Activated B cell treated with CpG ODN at 0.5 μM for 24 hours (primary cell): ENCODE measurements around the gene MAFG. TPM values are rescaled to one million over a fixed set of nuclear protein-coding genes. Genes with fewer than 3 reads are reported as not detected.

Experiments
- ATAC-seq: fragments of 200-7000 bp; cut with Tn5 transposase; one replicate; pipeline ENCODE4 v1.10.0; 2021; ENCODE audit warnings: low read depth, mild to moderate bottlenecking, moderate library complexity
- CTCF ChIA-PET: fragments of 350-600 bp; sonication (Branson Sonifier 250); formaldehyde crosslinking; loops from one replicate; lab custom pipeline; 2021; ENCODE audit warnings: antibody characterized with exemption; lab: Charles Lee
- POLR2A ChIA-PET: fragments of 350-600 bp; sonication (Branson Sonifier 250); formaldehyde crosslinking; loops from one replicate; lab custom pipeline; 2021; ENCODE audit warnings: antibody characterized with exemption; lab: Charles Lee
- DNase-seq: peaks from one replicate; pipeline ENCODE4 v3.0.0; 2022
- H3K27ac Mint-ChIP-seq: one replicate; pipeline ENCODE4 v1.8.0; 2020; ENCODE audit warnings: mixed read lengths
- H3K27me3 Mint-ChIP-seq: one replicate; pipeline ENCODE4 v1.8.0; 2021; ENCODE audit warnings: mixed read lengths
- H3K36me3 Mint-ChIP-seq: one replicate; pipeline ENCODE4 v1.8.0; 2021; ENCODE audit warnings: low read depth, mixed read lengths
- H3K4me1 Mint-ChIP-seq: one replicate; pipeline ENCODE4 v1.8.0; 2021; ENCODE audit warnings: mixed read lengths
- H3K4me3 Mint-ChIP-seq: one replicate; pipeline ENCODE4 v1.8.0; 2020; ENCODE audit warnings: mild to moderate bottlenecking, mixed read lengths
- H3K9me3 Mint-ChIP-seq: one replicate; pipeline ENCODE4 v1.8.0; 2020; ENCODE audit warnings: mixed read lengths
- intact Hi-C: fragments of 100-400 bp; cut with micrococcal nuclease; formaldehyde crosslinking; loops from one replicate; pipeline ENCODE4 v1.15.1; 2024
- total RNA-seq: library from RNA; stranded (reverse); gene quantifications from 2 replicates; pipeline ENCODE4 v1.2.3, GENCODE V29; 2022
- TF ChIP-seq, protein P1 (sequence below): fragments of 200-600 bp; IDR thresholded peaks from one replicate; pipeline ENCODE4 v1.8.0; 2022; ENCODE audit warnings: antibody characterized with exemption, mild to moderate bottlenecking

The MAFG gene
- total RNA-seq, 1 donor from 2014 or later = 30.7 TPM

DNA sequence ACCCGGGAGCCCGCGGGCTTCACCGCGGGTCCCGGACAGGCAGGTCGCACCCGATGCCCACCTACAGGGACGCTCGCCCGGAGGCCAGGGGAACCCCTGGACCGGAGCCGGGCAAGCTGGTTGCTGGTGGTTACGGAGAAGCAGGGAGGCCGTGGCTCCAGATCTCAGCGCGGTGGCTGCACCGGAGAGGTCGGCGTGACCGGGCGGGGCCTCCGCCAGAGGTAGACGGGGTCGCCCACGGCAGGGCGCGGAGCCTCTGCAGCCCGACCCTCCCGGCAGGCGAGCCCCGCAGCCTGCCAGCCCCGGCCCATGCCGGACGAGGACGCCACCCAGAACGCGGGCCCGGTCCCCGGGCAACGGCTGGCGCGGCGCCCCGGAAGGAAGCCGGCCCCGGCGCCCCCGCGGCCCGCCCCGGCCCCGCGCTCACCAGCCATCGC lies 16.7 kb downstream of the MAFG start:
- ATAC-seq = no peak
- ChIA-PET CTCF (no interaction called here), POLR2A (interaction anchor here (1.9 kb wide), 1 partner anchor 19 kb away, joined by 6 read pairs; the partner anchor contains the start of gene ANAPC11)
- no peaks in the 10 kb centered on the region for H3K27me3 Mint-ChIP-seq
- H3K36me3 Mint-ChIP-seq = peaks cover 54% of the 10 kb centered on the region
- intact Hi-C loops = loop anchor here (1.0 kb wide), 2 partner anchors 15 to 20 kb away; partner anchors contain the start of genes ALYREF and ANAPC11
- DNase-seq = no peak
- TF ChIP-seq, protein P1, sequence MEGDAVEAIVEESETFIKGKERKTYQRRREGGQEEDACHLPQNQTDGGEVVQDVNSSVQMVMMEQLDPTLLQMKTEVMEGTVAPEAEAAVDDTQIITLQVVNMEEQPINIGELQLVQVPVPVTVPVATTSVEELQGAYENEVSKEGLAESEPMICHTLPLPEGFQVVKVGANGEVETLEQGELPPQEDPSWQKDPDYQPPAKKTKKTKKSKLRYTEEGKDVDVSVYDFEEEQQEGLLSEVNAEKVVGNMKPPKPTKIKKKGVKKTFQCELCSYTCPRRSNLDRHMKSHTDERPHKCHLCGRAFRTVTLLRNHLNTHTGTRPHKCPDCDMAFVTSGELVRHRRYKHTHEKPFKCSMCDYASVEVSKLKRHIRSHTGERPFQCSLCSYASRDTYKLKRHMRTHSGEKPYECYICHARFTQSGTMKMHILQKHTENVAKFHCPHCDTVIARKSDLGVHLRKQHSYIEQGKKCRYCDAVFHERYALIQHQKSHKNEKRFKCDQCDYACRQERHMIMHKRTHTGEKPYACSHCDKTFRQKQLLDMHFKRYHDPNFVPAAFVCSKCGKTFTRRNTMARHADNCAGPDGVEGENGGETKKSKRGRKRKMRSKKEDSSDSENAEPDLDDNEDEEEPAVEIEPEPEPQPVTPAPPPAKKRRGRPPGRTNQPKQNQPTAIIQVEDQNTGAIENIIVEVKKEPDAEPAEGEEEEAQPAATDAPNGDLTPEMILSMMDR = no peak
- peaks cover 11% of the 10 kb centered on the region for H3K4me1 Mint-ChIP-seq
- H3K4me3 Mint-ChIP-seq = peak overlapping the region; percentile 85
- H3K27ac Mint-ChIP-seq = no peak overlapping the region
- no peaks in the 10 kb centered on the region for H3K9me3 Mint-ChIP-seq

DNA sequence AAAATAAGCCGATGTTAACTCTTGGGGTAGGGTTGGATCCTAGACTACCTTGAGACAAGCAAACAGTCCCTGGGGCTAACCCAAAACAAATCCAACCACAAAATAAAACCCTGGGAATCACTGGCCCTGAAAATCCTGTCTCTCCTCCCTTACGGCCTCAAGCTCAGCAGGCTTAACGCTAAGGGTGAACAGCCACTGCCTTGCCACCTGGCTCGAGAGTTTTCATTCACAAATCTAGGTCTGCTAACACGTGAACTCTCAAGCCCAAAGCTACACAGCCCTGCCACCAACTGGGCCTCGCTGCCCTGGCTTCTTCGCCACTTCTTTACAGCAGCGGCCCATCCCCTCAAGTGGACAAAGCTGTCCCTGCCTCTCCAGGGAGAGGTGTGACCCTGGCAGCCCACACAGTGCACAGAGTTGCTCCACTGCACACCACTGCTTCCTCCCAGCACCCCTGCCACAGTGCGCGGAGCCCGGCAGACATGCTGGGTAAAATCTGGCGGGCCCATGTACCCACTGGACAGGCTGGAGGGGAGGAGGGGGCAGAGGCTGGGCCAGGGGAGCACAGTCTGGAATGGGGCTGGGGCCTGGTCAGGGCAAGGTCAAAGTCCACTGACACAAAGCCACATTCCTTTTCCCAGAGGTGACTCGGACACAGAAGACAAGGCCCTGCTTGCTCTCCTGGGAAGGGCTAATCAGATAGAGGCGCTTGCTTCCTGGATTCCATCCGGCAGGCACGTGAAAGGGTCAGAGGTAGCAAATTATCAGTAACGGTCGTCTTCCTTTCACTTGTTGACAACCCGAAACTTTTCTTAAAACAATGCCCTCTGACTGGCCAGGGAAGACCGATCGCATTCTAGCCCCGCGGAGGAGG lies 17.3 kb downstream of the MAFG start:
- ATAC-seq (no peak), DNase-seq (no peak)
- no peaks in the 10 kb centered on the region for H3K27me3 Mint-ChIP-seq
- no peaks in the 10 kb centered on the region for H3K9me3 Mint-ChIP-seq
- ChIA-PET POLR2A (interaction anchor here (1.9 kb wide), 1 partner anchor 18 kb away, joined by 6 read pairs; the partner anchor contains the start of gene ANAPC11), CTCF (no interaction called here)
- intact Hi-C loops = no loop called here
- TF ChIP-seq, protein P1 = no peak
- H3K4me1 Mint-ChIP-seq = peaks cover 9% of the 10 kb centered on the region
- H3K4me3 Mint-ChIP-seq = peak overlapping the region; percentile 85
- no peak overlapping the region for H3K27ac Mint-ChIP-seq
- peaks cover 47% of the 10 kb centered on the region for H3K36me3 Mint-ChIP-seq

DNA sequence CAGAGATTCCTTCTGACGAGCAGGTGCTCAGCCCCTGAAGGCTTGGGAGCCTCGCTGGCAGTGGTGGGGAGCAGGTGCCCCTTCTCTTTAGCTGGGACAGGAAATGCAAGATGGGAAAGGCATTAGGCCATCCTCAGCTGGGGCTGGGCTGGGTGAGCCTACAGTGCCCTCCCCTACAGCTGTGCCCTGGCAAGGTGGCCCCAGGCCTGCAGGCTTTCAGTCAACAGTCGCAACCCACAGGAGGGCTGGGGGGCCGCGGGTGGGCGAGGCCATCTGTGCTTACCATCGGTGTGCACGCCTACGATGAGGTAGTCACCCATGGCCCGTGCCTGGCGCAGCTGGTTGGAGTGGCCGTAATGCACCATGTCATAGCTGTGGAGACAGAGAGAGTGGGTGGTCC lies 18.3 kb downstream of the MAFG start:
- POLR2A ChIA-PET = interaction anchor here (1.9 kb wide), 1 partner anchor 17 kb away, joined by 6 read pairs; the partner anchor contains the start of gene ANAPC11
- Mint-ChIP-seq H3K4me3 (peak overlapping the region; percentile 28), H3K4me1 (peaks cover 9% of the 10 kb centered on the region), H3K27ac (no peak overlapping the region), H3K9me3 (no peaks in the 10 kb centered on the region), H3K36me3 (peaks cover 43% of the 10 kb centered on the region), H3K27me3 (no peaks in the 10 kb centered on the region)
- intact Hi-C loops = no loop called here
- ATAC-seq (no peak), DNase-seq (no peak)
- TF ChIP-seq, protein P1 = no peak
- CTCF ChIA-PET = no interaction called here

DNA sequence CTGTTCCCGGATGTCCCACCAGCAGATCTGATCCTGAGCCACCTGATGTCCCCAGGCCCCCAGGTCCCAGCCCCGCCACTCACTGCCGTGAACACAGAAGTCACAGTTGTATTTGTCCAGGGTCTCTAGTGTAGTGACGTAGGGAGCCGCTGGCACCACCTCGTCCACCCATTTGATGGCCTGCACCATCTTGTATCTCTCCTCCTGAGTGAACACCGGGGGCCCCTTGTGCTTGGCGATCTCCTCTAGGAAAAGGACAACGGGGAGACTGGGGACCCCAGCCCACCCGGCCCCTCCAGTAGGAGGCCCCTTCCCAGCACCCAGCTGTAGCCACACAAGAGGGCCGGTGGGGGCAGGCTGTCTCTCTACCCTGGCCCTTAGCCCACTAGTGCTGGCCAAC lies 18.7 kb downstream of the MAFG start:
- no peaks in the 10 kb centered on the region for H3K27me3 Mint-ChIP-seq
- DNase-seq (no peak), ATAC-seq (no peak)
- CTCF ChIA-PET = no interaction called here
- TF ChIP-seq, protein P1 = no peak
- POLR2A ChIA-PET = interaction anchor here (1.9 kb wide), 1 partner anchor 17 kb away, joined by 6 read pairs; the partner anchor contains the start of gene ANAPC11
- H3K36me3 Mint-ChIP-seq = peaks cover 41% of the 10 kb centered on the region
- peaks cover 9% of the 10 kb centered on the region for H3K4me1 Mint-ChIP-seq
- H3K4me3 Mint-ChIP-seq = no peak overlapping the region
- no peaks in the 10 kb centered on the region for H3K9me3 Mint-ChIP-seq
- intact Hi-C loops = no loop called here
- no peak overlapping the region for H3K27ac Mint-ChIP-seq
